ENCODE results near the gene RIN3. TPM values are rescaled to one million over a fixed set of nuclear protein-coding genes. Genes with fewer than 3 reads are reported as not detected.

Gene RIN3
- total and polyA plus RNA-seq, 2 of the 4 experiments (the other 2 are of a cell fraction), result 2.5 to 11.1 TPM

DNA sequence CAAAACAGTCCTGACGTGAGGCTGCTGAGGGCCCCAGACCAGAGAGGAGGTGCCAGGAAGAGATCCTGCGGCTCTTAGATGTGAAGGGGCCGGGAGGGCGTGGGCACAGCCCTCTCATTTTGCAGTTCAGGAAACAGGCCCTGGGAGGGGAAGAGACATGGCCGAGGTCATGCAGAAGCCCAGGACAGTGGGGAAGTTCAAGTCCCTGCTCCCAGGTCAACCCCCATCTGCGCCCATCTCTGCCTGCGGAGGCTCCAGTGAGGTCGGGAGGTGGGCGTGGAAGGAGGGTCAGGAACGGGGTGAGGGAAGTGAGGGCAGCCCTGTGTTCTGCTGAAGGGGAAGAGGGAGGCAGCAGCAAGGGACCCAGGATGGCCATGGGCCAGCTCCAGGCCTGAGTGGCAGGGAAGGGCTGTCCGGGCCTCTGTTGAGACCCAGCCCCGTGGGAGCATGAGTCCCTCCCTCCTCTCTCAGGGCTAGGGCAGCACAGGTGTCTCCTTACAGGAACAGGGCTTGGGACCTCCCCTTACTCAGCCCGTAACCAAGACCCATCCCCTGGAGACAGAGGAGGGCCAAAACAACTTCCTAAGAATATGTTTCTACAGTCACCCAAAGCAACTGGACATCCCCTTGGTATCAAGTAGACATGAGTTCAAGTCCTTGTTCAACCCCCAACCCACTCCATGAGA is 144.0 kb downstream of the RIN3 start:
- in situ Hi-C loops (cut with MboI; ENCODE audit: low sequenced_read_pairs), result no loop called here

More for the DNA sequence above, 144.0 kb downstream of the RIN3 start:
- Histone ChIP-seq H3K4ac (ENCODE audit: low read depth, low read length) (no peak overlapping the region), H2BK20ac (ENCODE audit: low read depth, low read length) (no peak overlapping the region), H4K8ac (ENCODE audit: low read depth in 2 of 2, low read length in 2 of 2) (no peak overlapping the region), H3K27me3 (ENCODE audit: control insufficient read depth, insufficient read depth, low read length) (no peaks in the 10 kb centered on the region), H2BK120ac (ENCODE audit: low read depth, low read length) (no peak overlapping the region), H3K9me3 (ENCODE audit: control insufficient read depth, insufficient read depth, low read length) (no peaks in the 10 kb centered on the region), H3K23ac (ENCODE audit: low read depth, low read length) (no peak overlapping the region), H2AFZ (replicated peaks; ENCODE audit: low read length, poor library complexity) (no peak overlapping the region), H2BK5ac (ENCODE audit: low read depth, low read length, poor library complexity, severe bottlenecking) (no peak overlapping the region), H4K5ac (ENCODE audit: low read depth, low read length) (no peak overlapping the region), H3K27ac (ENCODE audit: insufficient read depth, low read length) (no peak overlapping the region), H3K4me2 (ENCODE audit: low read depth, low read length) (no peak overlapping the region), H2AK9ac (replicated peaks; ENCODE audit: low read depth, low read length, poor library complexity) (peak overlapping the region; percentile 50), H3K36me3 (ENCODE audit: control insufficient read depth, insufficient read depth, low read length) (peaks cover 46% of the 10 kb centered on the region), H2BK15ac (ENCODE audit: low read depth, low read length) (no peak overlapping the region), H3K56ac (ENCODE audit: extremely low read depth, insufficient read depth, low read length) (no peak overlapping the region), H3K14ac (replicated peaks; ENCODE audit: low read depth, low read length) (no peak overlapping the region), H3K9ac (ENCODE audit: low read depth, low read length) (no peak overlapping the region), H3K4me1 (ENCODE audit: control insufficient read depth, insufficient read depth, low read length) (no peaks in the 10 kb centered on the region), H2AK5ac (ENCODE audit: low read depth, low read length) (no peak overlapping the region), H3K4me3 (ENCODE audit: insufficient read depth, low read depth, low read length) (no peak overlapping the region), H3K79me1 (ENCODE audit: low read depth in 1 of 2, low read length in 2 of 2) (peaks cover 14 to 23% of the 10 kb centered on the region in 2 experiments; a peak in 3 of 4 replicates), H3K9me1 (ENCODE audit: insufficient read depth, low read length) (peaks cover 27% of the 10 kb centered on the region), H4K91ac (ENCODE audit: insufficient read depth, low read depth, low read length) (no peak overlapping the region), H4K20me1 (ENCODE audit: insufficient read depth, low read length) (no peaks in the 10 kb centered on the region), H3K18ac (ENCODE audit: low read depth, low read length) (no peak overlapping the region)
- 100% methylated on average over 3 of the region's 13 CpGs; no CpG with 5 or more reads in 1 of the 2 experiments for WGBS, 2 experiments (ENCODE audit: extremely low coverage in 2 of 2, insufficient read length in 1 of 2)
- ChIA-PET CTCF (interaction anchor here (0.6 kb wide), 1 partner anchor 24 kb away, joined by 3 read pairs; no protein-coding TSS in a partner anchor), POLR2A (ENCODE audit: unreplicated experiment) (no interaction called here)
- dilution Hi-C loops (cut with HindIII; ENCODE audit: low sequenced_read_pairs, unreplicated experiment) (no loop called here), intact Hi-C loops (cut with micrococcal nuclease) (no loop called here)
- BruUV-seq (replicated peaks), result no TSS peak
- DNase-seq (no peak), ATAC-seq (ENCODE audit: low read depth) (no peak)
- TF ChIP-seq SMC3 (IDR thresholded peaks at IDR 0.05; ENCODE audit: low read depth, low read length) (no peak), MXI1 (IDR thresholded peaks at IDR 0.05; ENCODE audit: borderline replicate concordance, low read depth, low read length) (no peak), CEBPB (IDR thresholded peaks at IDR 0.05; ENCODE audit: low read depth, low read length) (no peak), RCOR1 (IDR thresholded peaks at IDR 0.05; ENCODE audit: insufficient replicate concordance, low read length) (no peak)
- TF ChIP-seq, protein P1, sequence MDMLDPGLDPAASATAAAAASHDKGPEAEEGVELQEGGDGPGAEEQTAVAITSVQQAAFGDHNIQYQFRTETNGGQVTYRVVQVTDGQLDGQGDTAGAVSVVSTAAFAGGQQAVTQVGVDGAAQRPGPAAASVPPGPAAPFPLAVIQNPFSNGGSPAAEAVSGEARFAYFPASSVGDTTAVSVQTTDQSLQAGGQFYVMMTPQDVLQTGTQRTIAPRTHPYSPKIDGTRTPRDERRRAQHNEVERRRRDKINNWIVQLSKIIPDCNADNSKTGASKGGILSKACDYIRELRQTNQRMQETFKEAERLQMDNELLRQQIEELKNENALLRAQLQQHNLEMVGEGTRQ (IDR thresholded peaks at IDR 0.05; ENCODE audit: low read depth, low read length), result no peak
